Lung (tissue), 12 donors: ENCODE measurements around the gene SNX13. TPM values are rescaled to one million over a fixed set of nuclear protein-coding genes. Genes with fewer than 3 reads are reported as not detected.

Source experiments
- ATAC-seq: fragments of 200-7000 bp; cut with Tn5 transposase; one replicate; pipeline ENCODE4 v1.9.1; 2020; ENCODE audit warnings: moderate number of reproducible peaks; ENCODE audit not compliant: insufficient read depth, low FRiP score
- DNase-seq, 3 donors: peaks; one replicate each; pipeline ENCODE4 v3.0.0-alpha.2; 2013 to 2017
- H3K27ac ChIP-seq, 2 donors: one replicate each; pipeline ENCODE4 v1.5.1; 2013; ENCODE audit warnings: mild to moderate bottlenecking in 2 of 2, moderate library complexity in 2 of 2, control low read depth in 1 of 2, inconsistent platforms in 1 of 2, low read depth in 1 of 2, low read length in 1 of 2
- H3K27me3 ChIP-seq, 3 donors: one replicate each; pipeline ENCODE4 v1.5.1; 2013; ENCODE audit warnings: low read length in 2 of 3; ENCODE audit not compliant: control insufficient read depth in 3 of 3, insufficient read depth in 3 of 3
- H3K36me3 ChIP-seq, 4 donors: one replicate each; pipeline ENCODE4 v1.5.1; 2013; ENCODE audit warnings: low read length in 4 of 4, mild to moderate bottlenecking in 1 of 4, moderate library complexity in 1 of 4; ENCODE audit not compliant: control insufficient read depth in 4 of 4, insufficient read depth in 4 of 4
- H3K4me1 ChIP-seq, 5 donors: one replicate each; pipeline ENCODE4 v1.5.1; 2013; ENCODE audit warnings: low read length in 5 of 5, mild to moderate bottlenecking in 2 of 5, moderate library complexity in 1 of 5; ENCODE audit not compliant: control insufficient read depth in 5 of 5, insufficient read depth in 5 of 5
- H3K4me3 ChIP-seq: one replicate; pipeline ENCODE4 v1.5.1; 2013; ENCODE audit warnings: mild to moderate bottlenecking, control low read depth, moderate library complexity
- H3K9ac ChIP-seq, 2 donors: one replicate each; pipeline ENCODE4 v1.5.1; 2013; ENCODE audit warnings: low read length in 2 of 2, control low read depth in 1 of 2; ENCODE audit not compliant: insufficient read depth in 1 of 2
- H3K9me3 ChIP-seq, 4 donors: one replicate each; pipeline ENCODE4 v1.5.1; 2013; ENCODE audit warnings: low read length in 3 of 4, mild to moderate bottlenecking in 1 of 4, moderate library complexity in 1 of 4; ENCODE audit not compliant: control insufficient read depth in 4 of 4, insufficient read depth in 3 of 4
- CTCF ChIP-seq: IDR thresholded peaks from 2 replicates; pipeline ENCODE4 v1.5.1; 2012; ENCODE audit warnings: mild to moderate bottlenecking; ENCODE audit errors: control extremely low read depth, extremely low read depth
- WGBS, 2 donors: extraction: QIAGEN DNeasy Blood & Tissue Kit; methylation state at CpG; one replicate each; pipeline ENCODE4 v1.1.7; 2013; 5-methylcytosine and 5-hydroxymethylcytosine counted together
- polyA plus RNA-seq, 2 donors: library from polyadenylated mRNA; stranded (reverse); fragments of 200-250 nt; gene quantifications; one replicate each; pipeline ENCODE4 v1.2.1, GENCODE V29; 2013
- total RNA-seq, 2 donors: library from RNA; depleted of rRNA in 1 of 2; stranded (reverse); fragments of >200 nt in 1 of 2; gene quantifications; one replicate each; pipeline ENCODE4 v1.2.1, GENCODE V29; 2014 to 2021
- donor health status: control.
- donor health status: control.
- donor health status: Bipolar disorder and iron deficiency.
- donor health status: healthy.
- donor health status: DM: yes; HTN: yes; CAD: no.

SNX13 gene
- total and polyA plus RNA-seq, 4 donors, result 8.9 to 104 (median 31.9) TPM

- Histone ChIP-seq H3K9me3 (peaks cover 0 to 1% (median 0%) of the 10 kb centered on the region in 4 donors), H3K9ac (no peak overlapping the region), H3K4me3 (no peak overlapping the region), H3K36me3 (no peaks in the 10 kb centered on the region), H3K4me1 (peaks cover 0 to 8% (median 0%) of the 10 kb centered on the region in 5 donors), H3K27me3 (no peaks in the 10 kb centered on the region), H3K27ac (peak overlapping the region in 1 of 2 donors; percentile 2)
- peak; percentile 48 for ATAC-seq
- WGBS, 2 donors, result 70 to 89% methylated on average over 6 of the region's 6 CpGs
- peak; percentile 24 to 53 (median 39) for DNase-seq
- no peak for TF ChIP-seq CTCF
These were observed 47.8 kb upstream of the SNX13 start for GRCh38 chr7:17988141-17988540.

GRCh38 chr7:17986851-17987250 is 46.6 kb upstream of the SNX13 start:
- ATAC-seq (peak; percentile 45), DNase-seq (no peak)
- WGBS, 2 donors, result 45 to 80% methylated on average over 1 of the region's 1 CpG
- no peak for TF ChIP-seq CTCF
- Histone ChIP-seq H3K4me1 (peaks cover 0 to 8% (median 0%) of the 10 kb centered on the region in 5 donors), H3K27me3 (no peaks in the 10 kb centered on the region), H3K4me3 (no peak overlapping the region), H3K27ac (peak overlapping the region in 1 of 2 donors; percentile 53), H3K9ac (no peak overlapping the region), H3K9me3 (peaks cover 0 to 1% (median 0%) of the 10 kb centered on the region in 4 donors), H3K36me3 (no peaks in the 10 kb centered on the region)

- 84 to 90% methylated on average over 6 of the region's 6 CpGs for WGBS, 2 donors
- DNase-seq (no peak), ATAC-seq (no peak)
- H3K27me3 ChIP-seq, result no peaks in the 10 kb centered on the region
- no peak overlapping the region for H3K4me3 ChIP-seq
- H3K9me3 ChIP-seq, result peaks cover 0 to 1% (median 0%) of the 10 kb centered on the region in 4 donors
- TF ChIP-seq CTCF, result no peak
- H3K4me1 ChIP-seq, result peaks cover 0 to 8% (median 0%) of the 10 kb centered on the region in 5 donors
- H3K9ac ChIP-seq, result no peak overlapping the region
- H3K36me3 ChIP-seq, result no peaks in the 10 kb centered on the region
- H3K27ac ChIP-seq, result no peak overlapping the region
These were observed 45.4 kb upstream of the SNX13 start for GRCh38 chr7:17985473-17986239.
